Posterior vena cava (tissue), 2 donors: ENCODE measurements around the gene TPRN. TPM values are rescaled to one million over a fixed set of nuclear protein-coding genes. Genes with fewer than 3 reads are reported as not detected.

Experiments
- DNase-seq: peaks from one replicate; pipeline ENCODE4 v3.0.0-alpha.2; 2020; ENCODE audit warnings: low spot score
- intact Hi-C, 2 donors: fragments of 100-400 bp; cut with DNase I; formaldehyde crosslinking; loops; one replicate each; pipeline versions ENCODE4 v1.14.1 to v1.14.2; 2022 to 2023
- total RNA-seq, 2 donors: library from RNA; stranded (reverse); fragmentation: NEBNext Ultra II Directional; extraction: Animal tissue kit (Norgen Biotek cat#: 25700); gene quantifications; one replicate each; pipeline ENCODE4 v1.2.1, GENCODE V29; 2021
- donor health status: DM: yes; HTN: yes; CAD: no.
- donor health status: DM: yes; HTN: yes; CAD: no.

Gene TPRN
- total RNA-seq, 2 donors from 2014 or later = 4.2 to 8.8 TPM

GRCh38 chr9:137179761-137180160, 20.8 kb downstream of the TPRN start:
- no peak for DNase-seq
- intact Hi-C loops = no loop called here

- no peak for DNase-seq
- intact Hi-C loops = no loop called here
Measured at GRCh38 chr9:137178939-137179630, 21.5 kb downstream of the TPRN start.

GRCh38 chr9:137178201-137178938, 22.2 kb downstream of the TPRN start:
- DNase-seq = no peak
- intact Hi-C loops = no loop called here

- intact Hi-C loops = no loop called here
- no peak for DNase-seq
Measured at GRCh38 chr9:137176302-137177182, 24.0 kb downstream of the TPRN start.

- intact Hi-C loops = no loop called here
- DNase-seq = no peak
Measured at GRCh38 chr9:137175345-137175961, 25.1 kb downstream of the TPRN start.

GRCh38 chr9:137174722-137175293, 25.7 kb downstream of the TPRN start:
- intact Hi-C loops = no loop called here
- DNase-seq = no peak

- DNase-seq = no peak
- intact Hi-C loops = no loop called here
Measured at GRCh38 chr9:137173796-137174664, 26.5 kb downstream of the TPRN start.

- intact Hi-C loops = no loop called here
- DNase-seq = no peak
Measured at GRCh38 chr9:137172901-137173795, 27.4 kb downstream of the TPRN start.

- intact Hi-C loops = no loop called here
- DNase-seq = no peak
Measured at GRCh38 chr9:137171149-137171900, 29.2 kb downstream of the TPRN start.

- DNase-seq = no peak
- intact Hi-C loops = no loop called here
Measured at GRCh38 chr9:137170486-137171148, 29.9 kb downstream of the TPRN start.

- DNase-seq = no peak
- intact Hi-C loops = no loop called here
Measured at GRCh38 chr9:137169896-137170358, 30.6 kb downstream of the TPRN start, which contains the start of gene LRRC26. Gene LRRC26 (minus strand): TSS chr9:137170051. CDS start chr9:137169943, 108 bp downstream.

GRCh38 chr9:137168904-137169856, 31.4 kb downstream of the TPRN start:
- intact Hi-C loops = no loop called here
- DNase-seq = no peak

- no peak for DNase-seq
- intact Hi-C loops = no loop called here
Measured at GRCh38 chr9:137168573-137168903, 32.0 kb downstream of the TPRN start.

- no peak for DNase-seq
- intact Hi-C loops = no loop called here
Measured at GRCh38 chr9:137167747-137168572, 32.6 kb downstream of the TPRN start.
